ENCODE results near the gene POR.

DNA sequence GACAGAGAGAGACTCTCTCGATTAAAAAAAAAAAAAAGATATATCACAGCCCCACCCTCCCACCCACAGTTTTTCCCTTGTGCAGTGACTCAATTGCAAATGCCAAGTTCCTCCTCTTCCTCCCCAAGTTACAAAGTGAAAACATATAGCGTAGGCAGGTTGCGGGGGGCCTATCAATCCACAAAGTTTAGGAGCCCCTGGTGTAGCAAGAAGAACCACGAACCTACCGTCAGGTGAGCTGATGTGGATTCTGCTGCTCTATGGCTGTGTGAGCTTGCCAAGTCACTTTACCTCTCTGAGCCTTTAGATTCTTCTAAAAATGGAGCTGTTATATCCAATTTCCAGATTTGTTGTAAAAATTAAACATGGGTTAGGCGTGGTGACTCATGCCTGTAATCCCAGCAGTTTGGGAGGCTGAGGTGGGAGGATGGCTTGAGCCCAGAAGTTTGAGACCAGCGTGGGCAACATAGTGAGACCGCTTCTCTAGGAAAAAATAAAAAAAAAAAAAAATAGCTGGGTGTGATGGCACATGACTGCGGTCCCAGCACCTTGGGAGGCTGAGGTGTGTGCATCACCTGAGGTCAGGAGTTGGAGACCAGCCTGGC lies 44.3 kb upstream of the POR start:
- TF ChIP-seq CTCF (conservative IDR thresholded peaks at IDR 0.05 in 1 of 2, IDR thresholded peaks at IDR 0.05 in 1 of 2; ENCODE audit: extremely low read depth in 1 of 2, insufficient read depth in 1 of 2, low read depth in 1 of 2, low read length in 2 of 2) (no peak), EZH2 (IDR thresholded peaks at IDR 0.05; ENCODE audit: borderline replicate concordance, low read length) (no peak)
